Hematopoietic multipotent progenitor cell treated with erythropoietin and hydrocortisone succinate and interleukin-3 and kit ligand, for 17 days (in vitro differentiated cells): ENCODE measurements around the gene NPY4R.
"Not testable (repeated sequence)": the region's sequence is repeated elsewhere in the genome, so short reads cannot be mapped to it uniquely, and the experiment has no call there.

ENCODE experiments used
- DNase-seq: peaks from one replicate; pipeline ENCODE4 v3.0.0-alpha.2; 2015; ENCODE audit warnings: low spot score

The NPY4R gene

GRCh38 chr10:46455992-46456391 is 9.8 kb downstream of the NPY4R start:
- DNase-seq: not testable (repeated sequence)

- DNase-seq: not testable (repeated sequence)
These were observed 14.4 kb downstream of the NPY4R start for GRCh38 chr10:46451365-46451764.

DNA sequence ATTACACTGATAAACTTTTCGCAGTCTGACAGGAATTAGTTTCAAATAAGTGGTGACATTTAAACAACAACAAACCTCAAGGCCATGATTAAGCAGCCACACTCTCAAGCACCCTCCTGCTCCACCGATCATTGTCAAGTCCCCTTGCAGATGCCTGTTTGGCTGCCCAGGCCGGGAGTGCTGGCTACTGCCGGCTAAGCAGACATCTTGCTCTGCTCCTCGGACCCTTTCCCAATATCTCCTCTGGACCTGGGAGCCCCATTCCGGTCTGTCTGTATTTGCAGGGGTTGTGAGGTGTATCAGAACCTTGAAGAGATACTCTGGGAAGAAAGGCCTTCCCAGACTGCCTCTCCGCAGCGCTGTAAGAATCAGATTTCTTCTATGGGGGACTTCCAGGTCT is 14.9 kb downstream of the NPY4R start:
- not testable (repeated sequence) for DNase-seq

DNA sequence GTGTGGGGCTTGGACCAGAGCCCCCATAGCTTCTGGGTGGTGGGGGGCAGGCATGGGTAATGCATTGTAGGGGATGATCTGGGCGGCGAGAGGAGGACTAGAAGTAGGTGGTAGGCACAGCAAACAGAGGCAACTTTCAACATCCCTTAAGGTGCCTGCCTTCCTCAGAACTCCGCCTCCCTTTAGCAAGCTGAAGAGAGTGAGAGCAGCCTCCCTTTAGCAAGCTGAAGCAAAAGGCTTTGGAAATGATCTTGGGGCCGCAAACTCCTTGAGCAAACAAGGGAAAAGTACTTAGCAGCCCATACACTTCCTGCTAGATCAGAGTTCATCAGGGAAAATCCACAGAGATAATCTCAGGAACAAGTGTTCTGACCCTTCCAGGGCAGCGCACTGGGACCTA is 18.3 kb downstream of the NPY4R start:
- DNase-seq: not testable (repeated sequence)

GRCh38 chr10:46445389-46446122 is 20.2 kb downstream of the NPY4R start:
- DNase-seq: not testable (repeated sequence)

DNA sequence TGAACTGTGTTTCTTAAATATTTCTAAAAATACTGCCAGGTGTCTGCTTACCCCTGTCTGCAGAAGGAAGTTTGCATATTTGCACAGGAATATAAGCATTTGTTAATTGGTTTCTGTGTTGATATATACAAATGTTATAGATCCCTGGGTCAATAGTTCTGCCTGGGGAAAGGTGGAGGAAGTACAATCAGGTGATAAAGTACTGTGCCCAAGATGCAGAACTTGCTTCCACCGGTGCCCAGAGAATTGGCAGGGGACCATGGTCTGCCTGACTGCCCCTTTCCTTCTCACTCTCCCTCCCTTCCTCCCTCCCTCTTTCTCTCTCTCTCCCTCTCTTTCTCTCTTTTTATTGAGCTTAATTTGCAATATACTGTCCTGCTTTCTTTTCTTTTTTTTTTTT is 22.3 kb downstream of the NPY4R start:
- not testable (repeated sequence) for DNase-seq

GRCh38 chr10:46442706-46443275 is 23.0 kb downstream of the NPY4R start:
- DNase-seq: not testable (repeated sequence)

GRCh38 chr10:46441837-46442278 is 23.9 kb downstream of the NPY4R start:
- DNase-seq: peak; percentile 5

DNA sequence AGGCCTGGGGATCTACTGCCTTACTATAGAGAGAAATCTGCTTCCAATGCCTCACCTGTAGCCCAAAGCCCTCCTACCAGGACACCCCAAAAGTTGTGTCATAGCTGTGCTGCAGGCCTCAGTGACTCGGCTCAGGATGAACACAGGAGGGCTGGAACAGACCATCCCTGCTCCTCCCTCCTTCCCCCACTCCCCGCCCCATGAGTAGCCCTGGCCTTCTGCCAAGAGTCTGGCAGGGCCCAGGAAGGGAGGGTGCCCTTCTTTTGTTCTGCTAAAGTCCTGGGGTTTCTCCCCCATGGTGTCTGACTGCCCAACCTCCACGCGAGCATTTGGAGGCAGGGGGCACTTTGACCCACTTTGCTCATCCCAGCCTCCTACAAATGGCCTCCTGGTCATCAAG is 24.8 kb downstream of the NPY4R start:
- DNase-seq: not testable (repeated sequence)

DNA sequence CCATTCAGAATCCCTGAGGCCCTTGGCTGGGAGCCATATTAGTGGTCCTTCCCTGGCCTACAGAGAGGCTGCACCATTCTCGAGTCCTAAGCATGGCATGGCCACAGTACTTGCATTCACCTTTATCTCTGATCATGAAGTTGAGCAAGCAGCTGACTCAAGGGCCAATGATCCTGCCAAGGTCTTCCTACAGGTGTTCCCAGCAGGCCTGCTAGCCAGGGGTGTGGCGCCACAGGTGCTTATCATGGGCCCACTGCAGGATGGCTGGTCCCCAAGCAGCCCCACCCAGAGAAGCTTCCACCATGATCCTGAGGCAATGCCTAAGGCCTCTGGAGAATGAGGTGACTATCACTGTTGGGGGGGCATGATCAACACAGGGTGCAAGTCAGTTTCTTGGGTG is 42.2 kb downstream of the NPY4R start:
- not testable (repeated sequence) for DNase-seq

- DNase-seq: not testable (repeated sequence)
These were observed 46.0 kb downstream of the NPY4R start for GRCh38 chr10:46419570-46420379.

DNA sequence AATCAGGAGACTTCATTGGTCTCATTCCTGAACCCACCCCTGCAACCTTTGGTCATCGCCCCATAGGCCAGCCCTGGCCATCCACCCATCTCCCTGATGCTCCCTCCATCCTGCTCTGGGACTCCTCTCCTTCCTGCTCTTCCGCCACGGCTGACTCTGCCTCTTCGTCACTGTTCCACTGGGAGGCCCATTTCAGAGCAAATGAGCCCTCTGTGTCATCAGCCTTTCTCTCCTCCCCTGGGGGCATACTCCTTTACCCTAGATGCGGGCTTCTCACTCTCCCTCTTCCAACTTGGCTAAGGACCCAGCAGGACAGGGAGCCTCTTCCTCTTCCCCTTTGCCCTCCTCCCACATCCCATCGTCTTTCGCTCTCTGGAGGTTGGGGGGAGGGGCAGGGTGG is 47.5 kb downstream of the NPY4R start:
- not testable (repeated sequence) for DNase-seq

- not testable (repeated sequence) for DNase-seq
These were observed 50.5 kb downstream of the NPY4R start for GRCh38 chr10:46415291-46415690.

- not testable (repeated sequence) for DNase-seq
These were observed 53.1 kb downstream of the NPY4R start for GRCh38 chr10:46412665-46413064.

DNA sequence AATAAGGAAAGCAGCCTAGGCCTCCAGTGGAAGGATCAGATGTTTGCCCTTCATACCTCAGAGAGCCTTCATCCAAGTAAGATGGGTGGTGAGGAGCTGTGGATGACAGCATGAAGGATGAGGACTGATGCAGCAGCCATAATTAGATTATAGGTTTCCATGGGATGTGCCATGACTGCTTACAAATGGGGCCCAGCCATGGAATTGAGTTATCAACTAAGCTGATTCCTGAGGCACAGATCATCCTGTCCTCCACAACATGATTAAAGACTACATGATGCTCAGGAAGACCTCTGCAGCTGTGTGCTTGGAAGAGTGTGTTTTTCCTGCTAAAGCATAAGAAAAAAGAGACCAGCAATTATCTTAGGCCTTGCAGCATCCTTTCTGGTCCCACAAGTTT is 54.6 kb downstream of the NPY4R start:
- not testable (repeated sequence) for DNase-seq
